ENCODE measurements around the gene CLDN2.

DNA sequence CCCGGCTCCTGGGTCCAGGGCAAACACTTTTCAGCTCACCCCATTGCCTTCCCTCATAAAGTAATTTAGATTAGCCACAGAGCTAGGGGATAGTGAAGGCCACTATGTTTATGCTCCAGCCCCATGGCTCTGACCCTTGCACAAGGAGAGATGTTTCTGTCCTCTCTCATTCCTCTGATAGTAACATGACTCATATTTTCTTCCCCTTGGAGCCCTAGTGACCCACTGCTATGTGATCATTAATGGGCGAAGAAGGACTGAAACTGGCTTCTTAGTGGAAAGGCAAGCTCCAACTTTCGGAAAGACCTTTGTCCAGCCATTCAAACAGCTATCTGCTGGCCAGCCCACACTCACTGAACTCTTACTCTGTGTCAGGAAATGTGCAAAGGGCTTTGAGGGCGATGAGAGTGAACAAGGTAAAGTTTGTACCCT, 12.3 kb downstream of the CLDN2 start:
- TF ChIP-seq, protein P1, sequence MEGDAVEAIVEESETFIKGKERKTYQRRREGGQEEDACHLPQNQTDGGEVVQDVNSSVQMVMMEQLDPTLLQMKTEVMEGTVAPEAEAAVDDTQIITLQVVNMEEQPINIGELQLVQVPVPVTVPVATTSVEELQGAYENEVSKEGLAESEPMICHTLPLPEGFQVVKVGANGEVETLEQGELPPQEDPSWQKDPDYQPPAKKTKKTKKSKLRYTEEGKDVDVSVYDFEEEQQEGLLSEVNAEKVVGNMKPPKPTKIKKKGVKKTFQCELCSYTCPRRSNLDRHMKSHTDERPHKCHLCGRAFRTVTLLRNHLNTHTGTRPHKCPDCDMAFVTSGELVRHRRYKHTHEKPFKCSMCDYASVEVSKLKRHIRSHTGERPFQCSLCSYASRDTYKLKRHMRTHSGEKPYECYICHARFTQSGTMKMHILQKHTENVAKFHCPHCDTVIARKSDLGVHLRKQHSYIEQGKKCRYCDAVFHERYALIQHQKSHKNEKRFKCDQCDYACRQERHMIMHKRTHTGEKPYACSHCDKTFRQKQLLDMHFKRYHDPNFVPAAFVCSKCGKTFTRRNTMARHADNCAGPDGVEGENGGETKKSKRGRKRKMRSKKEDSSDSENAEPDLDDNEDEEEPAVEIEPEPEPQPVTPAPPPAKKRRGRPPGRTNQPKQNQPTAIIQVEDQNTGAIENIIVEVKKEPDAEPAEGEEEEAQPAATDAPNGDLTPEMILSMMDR (IDR thresholded peaks at IDR 0.05; ENCODE audit: low read depth, low read length, missing input control), result no peak
- TF ChIP-seq JUND (IDR thresholded peaks at IDR 0.05), result peak; percentile 62 to 72
- peak in 1 of 2 donors; percentile 36 for TF ChIP-seq RAD21 (IDR thresholded peaks at IDR 0.05)
- TF ChIP-seq, protein P2, sequence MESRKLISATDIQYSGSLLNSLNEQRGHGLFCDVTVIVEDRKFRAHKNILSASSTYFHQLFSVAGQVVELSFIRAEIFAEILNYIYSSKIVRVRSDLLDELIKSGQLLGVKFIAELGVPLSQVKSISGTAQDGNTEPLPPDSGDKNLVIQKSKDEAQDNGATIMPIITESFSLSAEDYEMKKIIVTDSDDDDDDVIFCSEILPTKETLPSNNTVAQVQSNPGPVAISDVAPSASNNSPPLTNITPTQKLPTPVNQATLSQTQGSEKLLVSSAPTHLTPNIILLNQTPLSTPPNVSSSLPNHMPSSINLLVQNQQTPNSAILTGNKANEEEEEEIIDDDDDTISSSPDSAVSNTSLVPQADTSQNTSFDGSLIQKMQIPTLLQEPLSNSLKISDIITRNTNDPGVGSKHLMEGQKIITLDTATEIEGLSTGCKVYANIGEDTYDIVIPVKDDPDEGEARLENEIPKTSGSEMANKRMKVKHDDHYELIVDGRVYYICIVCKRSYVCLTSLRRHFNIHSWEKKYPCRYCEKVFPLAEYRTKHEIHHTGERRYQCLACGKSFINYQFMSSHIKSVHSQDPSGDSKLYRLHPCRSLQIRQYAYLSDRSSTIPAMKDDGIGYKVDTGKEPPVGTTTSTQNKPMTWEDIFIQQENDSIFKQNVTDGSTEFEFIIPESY (IDR thresholded peaks at IDR 0.05), result no peak
- TF ChIP-seq, protein P3, sequence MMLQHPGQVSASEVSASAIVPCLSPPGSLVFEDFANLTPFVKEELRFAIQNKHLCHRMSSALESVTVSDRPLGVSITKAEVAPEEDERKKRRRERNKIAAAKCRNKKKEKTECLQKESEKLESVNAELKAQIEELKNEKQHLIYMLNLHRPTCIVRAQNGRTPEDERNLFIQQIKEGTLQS (IDR thresholded peaks at IDR 0.05), result peak; percentile 26
- TF ChIP-seq SP1 (IDR thresholded peaks at IDR 0.05), result peak; percentile 61
- TF ChIP-seq EGR1 (IDR thresholded peaks at IDR 0.05; ENCODE audit: low read depth in 2 of 2), result peak in 1 of 2 donors; percentile 16
- TF ChIP-seq, protein P4, sequence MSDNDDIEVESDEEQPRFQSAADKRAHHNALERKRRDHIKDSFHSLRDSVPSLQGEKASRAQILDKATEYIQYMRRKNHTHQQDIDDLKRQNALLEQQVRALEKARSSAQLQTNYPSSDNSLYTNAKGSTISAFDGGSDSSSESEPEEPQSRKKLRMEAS (IDR thresholded peaks at IDR 0.05), result peak; percentile 37
- peak; percentile 73 for TF ChIP-seq YY1 (IDR thresholded peaks at IDR 0.05)
- peak; percentile 29 for TF ChIP-seq TAF1 (conservative IDR thresholded peaks at IDR 0.05)
- no peak for TF ChIP-seq GABPA (IDR thresholded peaks at IDR 0.05 in 1 of 2, conservative IDR thresholded peaks at IDR 0.05 in 1 of 2)
- no peak for TF ChIP-seq FOXA1 (IDR thresholded peaks at IDR 0.05)
- TF ChIP-seq RXRA (IDR thresholded peaks at IDR 0.05), result peak; percentile 76 to 81
- TF ChIP-seq, protein P5, sequence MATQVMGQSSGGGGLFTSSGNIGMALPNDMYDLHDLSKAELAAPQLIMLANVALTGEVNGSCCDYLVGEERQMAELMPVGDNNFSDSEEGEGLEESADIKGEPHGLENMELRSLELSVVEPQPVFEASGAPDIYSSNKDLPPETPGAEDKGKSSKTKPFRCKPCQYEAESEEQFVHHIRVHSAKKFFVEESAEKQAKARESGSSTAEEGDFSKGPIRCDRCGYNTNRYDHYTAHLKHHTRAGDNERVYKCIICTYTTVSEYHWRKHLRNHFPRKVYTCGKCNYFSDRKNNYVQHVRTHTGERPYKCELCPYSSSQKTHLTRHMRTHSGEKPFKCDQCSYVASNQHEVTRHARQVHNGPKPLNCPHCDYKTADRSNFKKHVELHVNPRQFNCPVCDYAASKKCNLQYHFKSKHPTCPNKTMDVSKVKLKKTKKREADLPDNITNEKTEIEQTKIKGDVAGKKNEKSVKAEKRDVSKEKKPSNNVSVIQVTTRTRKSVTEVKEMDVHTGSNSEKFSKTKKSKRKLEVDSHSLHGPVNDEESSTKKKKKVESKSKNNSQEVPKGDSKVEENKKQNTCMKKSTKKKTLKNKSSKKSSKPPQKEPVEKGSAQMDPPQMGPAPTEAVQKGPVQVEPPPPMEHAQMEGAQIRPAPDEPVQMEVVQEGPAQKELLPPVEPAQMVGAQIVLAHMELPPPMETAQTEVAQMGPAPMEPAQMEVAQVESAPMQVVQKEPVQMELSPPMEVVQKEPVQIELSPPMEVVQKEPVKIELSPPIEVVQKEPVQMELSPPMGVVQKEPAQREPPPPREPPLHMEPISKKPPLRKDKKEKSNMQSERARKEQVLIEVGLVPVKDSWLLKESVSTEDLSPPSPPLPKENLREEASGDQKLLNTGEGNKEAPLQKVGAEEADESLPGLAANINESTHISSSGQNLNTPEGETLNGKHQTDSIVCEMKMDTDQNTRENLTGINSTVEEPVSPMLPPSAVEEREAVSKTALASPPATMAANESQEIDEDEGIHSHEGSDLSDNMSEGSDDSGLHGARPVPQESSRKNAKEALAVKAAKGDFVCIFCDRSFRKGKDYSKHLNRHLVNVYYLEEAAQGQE (IDR thresholded peaks at IDR 0.05), result peak; percentile 33

Measured in liver (tissue), 3 donors.